ENCODE data around the gene FRAS1. TPM values are rescaled to one million over a fixed set of nuclear protein-coding genes. Genes with fewer than 3 reads are reported as not detected.

FRAS1 gene
- polyA plus RNA-seq, 4 donors: 72.9 to 81.1 (median 76.3) TPM

GRCh38 chr4:78558410-78558809, 501.3 kb downstream of the FRAS1 start:
- no peak for DNase-seq (ENCODE audit: low read depth in 4 of 4, low spot score in 3 of 4)

GRCh38 chr4:78560296-78560963, 503.3 kb downstream of the FRAS1 start:
- no peak for DNase-seq (ENCODE audit: low read depth in 4 of 4, low spot score in 3 of 4)

GRCh38 chr4:78561677-78562076, 504.6 kb downstream of the FRAS1 start:
- no peak for DNase-seq (ENCODE audit: low read depth in 4 of 4, low spot score in 3 of 4)

GRCh38 chr4:78562687-78563086, 505.6 kb downstream of the FRAS1 start:
- DNase-seq (ENCODE audit: low read depth in 4 of 4, low spot score in 3 of 4): no peak

GRCh38 chr4:78565971-78566372, 508.8 kb downstream of the FRAS1 start:
- DNase-seq (ENCODE audit: low read depth in 4 of 4, low spot score in 3 of 4): no peak

- DNase-seq (ENCODE audit: low read depth in 4 of 4, low spot score in 3 of 4): no peak
Observed at GRCh38 chr4:78566834-78567499, 509.8 kb downstream of the FRAS1 start.

- DNase-seq (ENCODE audit: low read depth in 4 of 4, low spot score in 3 of 4): no peak
Observed at GRCh38 chr4:78567500-78568060, 510.5 kb downstream of the FRAS1 start.

GRCh38 chr4:78568640-78569305, 511.6 kb downstream of the FRAS1 start:
- no peak for DNase-seq (ENCODE audit: low read depth in 4 of 4, low spot score in 3 of 4)

GRCh38 chr4:78569306-78569821, 512.2 kb downstream of the FRAS1 start:
- no peak for DNase-seq (ENCODE audit: low read depth in 4 of 4, low spot score in 3 of 4)

- DNase-seq (ENCODE audit: low read depth in 4 of 4, low spot score in 3 of 4): no peak
Observed at GRCh38 chr4:78570117-78570516, 513.0 kb downstream of the FRAS1 start.

- DNase-seq (ENCODE audit: low read depth in 4 of 4, low spot score in 3 of 4): no peak
Observed at GRCh38 chr4:78571804-78572203, 514.7 kb downstream of the FRAS1 start.

GRCh38 chr4:78578674-78579425, 521.7 kb downstream of the FRAS1 start:
- no peak for DNase-seq (ENCODE audit: low read depth in 4 of 4, low spot score in 3 of 4)

GRCh38 chr4:78581618-78582017, 524.5 kb downstream of the FRAS1 start:
- DNase-seq (ENCODE audit: low read depth in 4 of 4, low spot score in 3 of 4): no peak

- DNase-seq (ENCODE audit: low read depth in 4 of 4, low spot score in 3 of 4): no peak
Observed at GRCh38 chr4:78584863-78585547, 527.9 kb downstream of the FRAS1 start.

- DNase-seq (ENCODE audit: low read depth in 4 of 4, low spot score in 3 of 4): no peak
Observed at GRCh38 chr4:78585633-78586032, 528.5 kb downstream of the FRAS1 start.

- no peak for DNase-seq (ENCODE audit: low read depth in 4 of 4, low spot score in 3 of 4)
Observed at GRCh38 chr4:78588894-78589545, 531.9 kb downstream of the FRAS1 start.

- no peak for DNase-seq (ENCODE audit: low read depth in 4 of 4, low spot score in 3 of 4)
Observed at GRCh38 chr4:78591404-78591803, 534.3 kb downstream of the FRAS1 start.

- no peak for DNase-seq (ENCODE audit: low read depth in 4 of 4, low spot score in 3 of 4)
Observed at GRCh38 chr4:78592088-78592783, 535.1 kb downstream of the FRAS1 start.
